ENCODE data around the gene ST8SIA1. TPM values are rescaled to one million over a fixed set of nuclear protein-coding genes. Genes with fewer than 3 reads are reported as not detected.

ST8SIA1 gene
- total RNA-seq, 4 donors from 2014 or later: 9.4 to 19.9 (median 14.3) TPM

GRCh38 chr12:22299294-22299912 lies 35.1 kb downstream of the ST8SIA1 start:
- no peak for TF ChIP-seq EP300 (IDR thresholded peaks at IDR 0.05)
- no peak for TF ChIP-seq CTCF (IDR thresholded peaks at IDR 0.05)
- TF ChIP-seq POLR2AphosphoS5 (IDR thresholded peaks at IDR 0.05): no peak
- TF ChIP-seq POLR2A (IDR thresholded peaks at IDR 0.05): no peak
- no peaks in the 10 kb centered on the region for H3K36me3 ChIP-seq
- no peak overlapping the region for H3K4me3 ChIP-seq
- H3K4me1 ChIP-seq: peaks cover 0 to 14% (median 0%) of the 10 kb centered on the region in 3 donors
- H3K27ac ChIP-seq: no peak overlapping the region
- no peak for ATAC-seq
- no peaks in the 10 kb centered on the region for H3K27me3 ChIP-seq
- H3K9me3 ChIP-seq: no peaks in the 10 kb centered on the region

- WGBS, 2 donors (ENCODE audit: low coverage in 1 of 2): 90 to 91% methylated on average over 6 of the region's 6 CpGs
These were observed 45.3 kb downstream of the ST8SIA1 start for GRCh38 chr12:22289250-22289649.

GRCh38 chr12:22287776-22288621 lies 46.5 kb downstream of the ST8SIA1 start:
- H3K27me3 ChIP-seq: no peaks in the 10 kb centered on the region
- peaks cover 0 to 23% (median 0%) of the 10 kb centered on the region in 3 donors for H3K4me1 ChIP-seq
- WGBS, 2 donors (ENCODE audit: low coverage in 1 of 2): 44 to 52% methylated on average over 5 to 8 of the region's 11 CpGs
- H3K4me3 ChIP-seq: no peak overlapping the region
- H3K36me3 ChIP-seq: no peaks in the 10 kb centered on the region
- H3K9me3 ChIP-seq: no peaks in the 10 kb centered on the region
- no peak for ATAC-seq
- H3K27ac ChIP-seq: no peak overlapping the region
- no peak for TF ChIP-seq CTCF (IDR thresholded peaks at IDR 0.05)
- no peak for TF ChIP-seq POLR2A (IDR thresholded peaks at IDR 0.05)
- no peak for TF ChIP-seq EP300 (IDR thresholded peaks at IDR 0.05)
- no peak for TF ChIP-seq POLR2AphosphoS5 (IDR thresholded peaks at IDR 0.05)

More at GRCh38 chr12:22289250-22289649, 45.3 kb downstream of the ST8SIA1 start:
- Histone ChIP-seq H3K9me3 (no peaks in the 10 kb centered on the region), H3K36me3 (no peaks in the 10 kb centered on the region), H3K27ac (no peak overlapping the region), H3K27me3 (no peaks in the 10 kb centered on the region), H3K4me3 (no peak overlapping the region), H3K4me1 (peaks cover 0 to 23% (median 0%) of the 10 kb centered on the region in 3 donors)
- no peak for TF ChIP-seq EP300 (IDR thresholded peaks at IDR 0.05)
- TF ChIP-seq CTCF (IDR thresholded peaks at IDR 0.05): no peak
- TF ChIP-seq POLR2A (IDR thresholded peaks at IDR 0.05): no peak
- no peak for TF ChIP-seq POLR2AphosphoS5 (IDR thresholded peaks at IDR 0.05)
- no peak for ATAC-seq

GRCh38 chr12:22287101-22287500 lies 47.4 kb downstream of the ST8SIA1 start:
- TF ChIP-seq CTCF (IDR thresholded peaks at IDR 0.05) (no peak), POLR2A (IDR thresholded peaks at IDR 0.05) (no peak), EP300 (IDR thresholded peaks at IDR 0.05) (no peak), POLR2AphosphoS5 (IDR thresholded peaks at IDR 0.05) (no peak)
- Histone ChIP-seq H3K27ac (no peak overlapping the region), H3K4me1 (peaks cover 0 to 32% (median 0%) of the 10 kb centered on the region in 3 donors), H3K27me3 (no peaks in the 10 kb centered on the region), H3K9me3 (no peaks in the 10 kb centered on the region), H3K4me3 (no peak overlapping the region), H3K36me3 (no peaks in the 10 kb centered on the region)
- WGBS, 2 donors (ENCODE audit: low coverage in 1 of 2): 68 to 81% methylated on average over 3 of the region's 3 CpGs
- ATAC-seq: no peak

GRCh38 chr12:22286569-22286968 lies 47.9 kb downstream of the ST8SIA1 start:
- H3K9me3 ChIP-seq: no peaks in the 10 kb centered on the region
- TF ChIP-seq POLR2AphosphoS5 (IDR thresholded peaks at IDR 0.05) (no peak), POLR2A (IDR thresholded peaks at IDR 0.05) (no peak), EP300 (IDR thresholded peaks at IDR 0.05) (no peak), CTCF (IDR thresholded peaks at IDR 0.05) (no peak)
- no peaks in the 10 kb centered on the region for H3K36me3 ChIP-seq
- no peaks in the 10 kb centered on the region for H3K27me3 ChIP-seq
- ATAC-seq: no peak
- peaks cover 0 to 37% (median 0%) of the 10 kb centered on the region in 3 donors for H3K4me1 ChIP-seq
- H3K27ac ChIP-seq: no peak overlapping the region
- H3K4me3 ChIP-seq: no peak overlapping the region

Data from gastroesophageal sphincter (tissue), 4 donors.